Neural cell (in vitro differentiated cells): ENCODE results near the gene MTRF1. TPM values are rescaled to one million over a fixed set of nuclear protein-coding genes. Genes with fewer than 3 reads are reported as not detected.

Source experiments
- H2AFZ ChIP-seq: fragments of 200-600, 300-800 bp; sonication (generic), shearing (Covaris generic); 2 replicates; pipeline ENCODE4 v1.6.0; 2014; ENCODE audit warnings: low read depth, mild to moderate bottlenecking, antibody characterized with exemption, low read length, moderate library complexity
- H3F3A ChIP-seq: fragments of 200-600 bp; shearing (Covaris generic); 2 replicates; pipeline ENCODE4 v1.6.1; 2016; ENCODE audit warnings: mild to moderate bottlenecking, moderate library complexity, mixed read lengths, antibody characterized with exemption, low read length; ENCODE audit not compliant: insufficient read depth, poor library complexity, severe bottlenecking
- H3K27ac ChIP-seq: fragments of 200-600, 300-800 bp; sonication (generic), shearing (Covaris generic); 2 replicates; pipeline ENCODE4 v1.5.1; 2014; ENCODE audit warnings: mild to moderate bottlenecking, low read length, moderate library complexity
- H3K27me3 ChIP-seq: fragments of 300-800, 200-600 bp; sonication (generic), shearing (Covaris generic); 2 replicates; pipeline ENCODE4 v1.6.0; 2014; ENCODE audit warnings: mild to moderate bottlenecking, low read depth, low read length, moderate library complexity; ENCODE audit not compliant: insufficient read depth
- H3K36me3 ChIP-seq: fragments of 300-800, 200-600 bp; sonication (generic), shearing (Covaris generic); 2 replicates; pipeline ENCODE4 v1.5.1; 2014; ENCODE audit warnings: mild to moderate bottlenecking, antibody characterized with exemption, low read length, moderate library complexity; ENCODE audit not compliant: insufficient read depth
- H3K4me2 ChIP-seq: fragments of 300-800, 200-600 bp; sonication (generic), shearing (Covaris generic); 2 replicates; pipeline ENCODE4 v1.6.0; 2014; ENCODE audit warnings: mild to moderate bottlenecking, low read length
- H3K4me3 ChIP-seq: fragments of 300-800, 200-600 bp; sonication (generic), shearing (Covaris generic); 2 replicates; pipeline ENCODE4 v1.5.1; 2014; ENCODE audit warnings: mild to moderate bottlenecking, low read length, moderate library complexity
- H3K79me2 ChIP-seq: fragments of 200-600 bp; shearing (Covaris generic); replicated peaks from 2 replicates; pipeline ENCODE4 v1.6.0; 2014; ENCODE audit warnings: mild to moderate bottlenecking, low read length, moderate library complexity; ENCODE audit not compliant: insufficient read depth
- H3K9ac ChIP-seq: fragments of 300-800, 200-600 bp; sonication (generic), shearing (Covaris generic); 2 replicates; pipeline ENCODE4 v1.6.1; 2016; ENCODE audit warnings: mild to moderate bottlenecking, low read length, mixed read lengths
- H3K9me2 ChIP-seq: fragments of 200-600 bp; shearing (Covaris generic); 2 replicates; pipeline ENCODE4 v1.6.1; 2016; ENCODE audit warnings: mild to moderate bottlenecking, low read length, mixed read lengths; ENCODE audit not compliant: insufficient read depth
- H3K9me3 ChIP-seq: fragments of 200-600, 300-800 bp; sonication (generic), shearing (Covaris generic); 2 replicates; pipeline ENCODE4 v1.6.1; 2016; ENCODE audit warnings: mild to moderate bottlenecking, mixed run types, low read length, moderate library complexity, mixed read lengths
- H4K20me1 ChIP-seq: fragments of 200-600 bp; shearing (Covaris generic); 2 replicates; pipeline ENCODE4 v1.6.1; 2016; ENCODE audit warnings: mild to moderate bottlenecking, mixed run types; ENCODE audit not compliant: insufficient read depth
- CTCF ChIP-seq: fragments of 450-650 bp; IDR thresholded peaks from 2 replicates; pipeline ENCODE4 v1.5.1; 2014; ENCODE audit warnings: antibody characterized with exemption, mild to moderate bottlenecking, moderate library complexity; ENCODE audit not compliant: poor library complexity, severe bottlenecking
- EP300 ChIP-seq: fragments of 450-650 bp; conservative IDR thresholded peaks from 2 replicates; pipeline ENCODE4 v1.6.1; 2014; ENCODE audit warnings: antibody characterized with exemption, mild to moderate bottlenecking, moderate library complexity; ENCODE audit not compliant: poor library complexity, severe bottlenecking
- EZH2 ChIP-seq: fragments of 200-600, 300-800 bp; shearing (Covaris generic), sonication (generic); IDR thresholded peaks from 2 replicates; pipeline ENCODE4 v1.6.1; 2014; ENCODE audit warnings: antibody characterized with exemption, low read length, borderline replicate concordance, mild to moderate bottlenecking; ENCODE audit not compliant: insufficient read depth, poor library complexity, severe bottlenecking
- MXI1 ChIP-seq: fragments of 450-650 bp; conservative IDR thresholded peaks from 2 replicates; pipeline ENCODE4 v1.6.1; 2014; ENCODE audit warnings: antibody characterized with exemption, mild to moderate bottlenecking; ENCODE audit not compliant: poor library complexity, severe bottlenecking
- POLR2AphosphoS5 ChIP-seq: IDR thresholded peaks from 2 replicates; pipeline ENCODE4 v1.6.1; 2012
- RAD21 ChIP-seq: fragments of 450-650 bp; conservative IDR thresholded peaks from 2 replicates; pipeline ENCODE4 v1.6.1; 2014; ENCODE audit warnings: antibody characterized with exemption, mild to moderate bottlenecking, moderate library complexity
- SMC3 ChIP-seq: fragments of 450-650 bp; conservative IDR thresholded peaks from 2 replicates; pipeline ENCODE4 v1.6.1; 2014; ENCODE audit warnings: antibody characterized with exemption, mild to moderate bottlenecking, moderate library complexity; ENCODE audit not compliant: poor library complexity
- TAF1 ChIP-seq: IDR thresholded peaks from 2 replicates; pipeline ENCODE4 v1.6.1; 2012; ENCODE audit warnings: low read depth
- polyA plus RNA-seq: library from polyadenylated mRNA; depleted of rRNA; stranded (reverse); fragments of >200 nt; gene quantifications from 2 replicates; pipeline ENCODE4 v1.2.3, GENCODE V29; 2014
- TF ChIP-seq, protein P1 (sequence below): IDR thresholded peaks from 2 replicates; pipeline ENCODE4 v1.6.1; 2012; ENCODE audit warnings: borderline replicate concordance

Gene MTRF1
- polyA plus RNA-seq, 1 donor from 2014 or later = 15.7 TPM

DNA sequence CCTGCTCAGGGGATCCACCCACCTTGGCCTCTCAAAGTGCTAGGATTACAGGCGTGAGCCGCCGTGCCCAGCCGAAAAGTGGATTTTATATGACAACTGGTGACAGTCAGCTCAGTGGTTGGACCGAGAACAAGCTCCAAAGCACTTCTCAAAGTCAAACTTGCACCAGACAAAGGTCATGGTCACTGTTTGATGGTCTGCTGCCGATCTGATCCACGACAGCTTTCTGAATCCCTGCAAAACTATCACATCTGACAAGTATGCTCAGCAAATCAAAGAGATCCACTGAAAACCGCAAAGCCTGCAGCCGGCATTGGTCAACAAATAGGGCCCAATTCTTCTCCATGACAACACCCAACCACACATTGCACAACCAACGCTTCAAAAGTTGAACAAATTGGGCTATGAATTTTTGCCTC lies 26.1 kb upstream of the MTRF1 start:
- Histone ChIP-seq H3K9me2 (no peaks in the 10 kb centered on the region), H3K27me3 (no peaks in the 10 kb centered on the region), H3K9ac (no peak overlapping the region), H3K4me2 (no peak overlapping the region), H3K9me3 (no peaks in the 10 kb centered on the region), H3K36me3 (no peaks in the 10 kb centered on the region), H3K4me3 (no peak overlapping the region), H2AFZ (no peak overlapping the region), H4K20me1 (no peaks in the 10 kb centered on the region), H3K79me2 (no peaks in the 10 kb centered on the region), H3F3A (no peaks in the 10 kb centered on the region), H3K27ac (no peak overlapping the region)
- no peak for TF ChIP-seq POLR2AphosphoS5
- TF ChIP-seq TAF1 = no peak
- TF ChIP-seq, protein P1, sequence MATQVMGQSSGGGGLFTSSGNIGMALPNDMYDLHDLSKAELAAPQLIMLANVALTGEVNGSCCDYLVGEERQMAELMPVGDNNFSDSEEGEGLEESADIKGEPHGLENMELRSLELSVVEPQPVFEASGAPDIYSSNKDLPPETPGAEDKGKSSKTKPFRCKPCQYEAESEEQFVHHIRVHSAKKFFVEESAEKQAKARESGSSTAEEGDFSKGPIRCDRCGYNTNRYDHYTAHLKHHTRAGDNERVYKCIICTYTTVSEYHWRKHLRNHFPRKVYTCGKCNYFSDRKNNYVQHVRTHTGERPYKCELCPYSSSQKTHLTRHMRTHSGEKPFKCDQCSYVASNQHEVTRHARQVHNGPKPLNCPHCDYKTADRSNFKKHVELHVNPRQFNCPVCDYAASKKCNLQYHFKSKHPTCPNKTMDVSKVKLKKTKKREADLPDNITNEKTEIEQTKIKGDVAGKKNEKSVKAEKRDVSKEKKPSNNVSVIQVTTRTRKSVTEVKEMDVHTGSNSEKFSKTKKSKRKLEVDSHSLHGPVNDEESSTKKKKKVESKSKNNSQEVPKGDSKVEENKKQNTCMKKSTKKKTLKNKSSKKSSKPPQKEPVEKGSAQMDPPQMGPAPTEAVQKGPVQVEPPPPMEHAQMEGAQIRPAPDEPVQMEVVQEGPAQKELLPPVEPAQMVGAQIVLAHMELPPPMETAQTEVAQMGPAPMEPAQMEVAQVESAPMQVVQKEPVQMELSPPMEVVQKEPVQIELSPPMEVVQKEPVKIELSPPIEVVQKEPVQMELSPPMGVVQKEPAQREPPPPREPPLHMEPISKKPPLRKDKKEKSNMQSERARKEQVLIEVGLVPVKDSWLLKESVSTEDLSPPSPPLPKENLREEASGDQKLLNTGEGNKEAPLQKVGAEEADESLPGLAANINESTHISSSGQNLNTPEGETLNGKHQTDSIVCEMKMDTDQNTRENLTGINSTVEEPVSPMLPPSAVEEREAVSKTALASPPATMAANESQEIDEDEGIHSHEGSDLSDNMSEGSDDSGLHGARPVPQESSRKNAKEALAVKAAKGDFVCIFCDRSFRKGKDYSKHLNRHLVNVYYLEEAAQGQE = no peak
- TF ChIP-seq MXI1 = no peak
- TF ChIP-seq EP300 = no peak
- no peak for TF ChIP-seq CTCF
- no peak for TF ChIP-seq EZH2
- no peak for TF ChIP-seq RAD21
- no peak for TF ChIP-seq SMC3

DNA sequence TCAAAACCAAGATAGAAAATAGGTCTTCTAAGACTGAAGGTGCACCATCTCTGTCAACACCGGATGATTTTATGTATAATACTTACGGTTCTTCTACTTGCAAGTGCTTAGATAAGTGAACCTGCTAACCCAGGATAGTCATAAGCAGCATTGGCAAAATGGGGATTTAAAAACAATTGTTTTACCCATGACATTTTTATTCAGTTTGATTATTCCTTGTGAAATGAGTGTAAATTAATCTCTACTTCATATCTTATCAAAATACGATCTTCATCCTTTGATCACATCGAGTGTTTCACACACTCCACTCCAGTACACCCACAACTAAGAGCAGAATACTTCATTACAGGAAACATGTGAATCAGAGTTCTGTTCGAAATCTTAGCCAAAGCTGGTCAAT lies 23.0 kb upstream of the MTRF1 start:
- H3F3A ChIP-seq = no peaks in the 10 kb centered on the region
- no peak overlapping the region for H3K4me2 ChIP-seq
- H3K4me3 ChIP-seq = no peak overlapping the region
- H3K9ac ChIP-seq = no peak overlapping the region
- TF ChIP-seq EZH2 = no peak
- no peak for TF ChIP-seq SMC3
- TF ChIP-seq RAD21 = no peak
- TF ChIP-seq, protein P1 = no peak
- TF ChIP-seq POLR2AphosphoS5 = no peak
- no peak for TF ChIP-seq TAF1
- no peak for TF ChIP-seq MXI1
- TF ChIP-seq EP300 = no peak
- no peak for TF ChIP-seq CTCF
- no peaks in the 10 kb centered on the region for H4K20me1 ChIP-seq
- H2AFZ ChIP-seq = no peak overlapping the region
- no peaks in the 10 kb centered on the region for H3K9me2 ChIP-seq
- no peaks in the 10 kb centered on the region for H3K9me3 ChIP-seq
- no peak overlapping the region for H3K27ac ChIP-seq
- no peaks in the 10 kb centered on the region for H3K27me3 ChIP-seq
- H3K79me2 ChIP-seq = no peaks in the 10 kb centered on the region
- no peaks in the 10 kb centered on the region for H3K36me3 ChIP-seq
